ENCODE data around the gene STAP1.

DNA sequence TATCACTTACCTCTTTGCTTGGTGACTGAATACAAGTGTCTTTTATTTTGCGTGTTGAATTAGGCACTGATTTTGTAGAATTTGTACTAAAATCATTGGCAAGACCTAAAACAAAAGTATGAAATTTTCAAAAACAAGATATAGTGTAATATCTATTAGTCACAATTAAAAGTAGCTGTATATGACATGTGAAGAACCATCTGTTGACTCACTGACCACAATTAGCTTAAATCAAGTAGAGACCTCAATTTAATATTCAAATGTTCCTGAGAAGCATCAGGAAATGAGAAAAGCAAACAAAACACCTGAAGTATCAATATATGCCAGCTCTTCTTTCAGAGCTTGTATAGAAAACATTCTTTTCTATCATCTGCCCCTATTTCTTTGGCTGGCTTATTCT is 18.7 kb upstream of the STAP1 start:
- TF ChIP-seq, protein P1, sequence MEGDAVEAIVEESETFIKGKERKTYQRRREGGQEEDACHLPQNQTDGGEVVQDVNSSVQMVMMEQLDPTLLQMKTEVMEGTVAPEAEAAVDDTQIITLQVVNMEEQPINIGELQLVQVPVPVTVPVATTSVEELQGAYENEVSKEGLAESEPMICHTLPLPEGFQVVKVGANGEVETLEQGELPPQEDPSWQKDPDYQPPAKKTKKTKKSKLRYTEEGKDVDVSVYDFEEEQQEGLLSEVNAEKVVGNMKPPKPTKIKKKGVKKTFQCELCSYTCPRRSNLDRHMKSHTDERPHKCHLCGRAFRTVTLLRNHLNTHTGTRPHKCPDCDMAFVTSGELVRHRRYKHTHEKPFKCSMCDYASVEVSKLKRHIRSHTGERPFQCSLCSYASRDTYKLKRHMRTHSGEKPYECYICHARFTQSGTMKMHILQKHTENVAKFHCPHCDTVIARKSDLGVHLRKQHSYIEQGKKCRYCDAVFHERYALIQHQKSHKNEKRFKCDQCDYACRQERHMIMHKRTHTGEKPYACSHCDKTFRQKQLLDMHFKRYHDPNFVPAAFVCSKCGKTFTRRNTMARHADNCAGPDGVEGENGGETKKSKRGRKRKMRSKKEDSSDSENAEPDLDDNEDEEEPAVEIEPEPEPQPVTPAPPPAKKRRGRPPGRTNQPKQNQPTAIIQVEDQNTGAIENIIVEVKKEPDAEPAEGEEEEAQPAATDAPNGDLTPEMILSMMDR (IDR thresholded peaks at IDR 0.05): no peak
- TF ChIP-seq ZNF317 (CRISPR knock-in tag; IDR thresholded peaks at IDR 0.05; ENCODE audit: borderline replicate concordance, low read depth): no peak
- no peak for TF ChIP-seq NFYB (CRISPR knock-in tag; conservative IDR thresholded peaks at IDR 0.05; ENCODE audit: low read depth)
